RWPE2 (cell line): ENCODE measurements around the gene DNAAF8.

Experiments used
- ATAC-seq: fragments of 200-7000 bp; cut with Tn5 transposase; 3 replicates; pipeline ENCODE4 v1.9.1; 2021; ENCODE audit warnings: low read depth
- DNase-seq: peaks from one replicate; pipeline ENCODE4 v3.0.0-alpha.2; 2020; ENCODE audit warnings: low spot score
- H3K27ac ChIP-seq: fragments of 450-650 bp; 2 replicates; pipeline ENCODE4 v1.5.1; 2017; ENCODE audit warnings: mild to moderate bottlenecking; ENCODE audit not compliant: poor library complexity, severe bottlenecking
- H3K27me3 ChIP-seq: fragments of 250-450 bp; sonication (Bioruptor Pico); 2 replicates; pipeline ENCODE4 v1.5.1; 2021; ENCODE audit warnings: mild to moderate bottlenecking, moderate library complexity; ENCODE audit not compliant: insufficient read depth, poor library complexity, severe bottlenecking
- H3K36me3 ChIP-seq: fragments of 250-450 bp; sonication (Bioruptor Pico); 2 replicates; pipeline ENCODE4 v1.5.1; 2020; ENCODE audit warnings: low read depth, mild to moderate bottlenecking, moderate library complexity
- H3K4me1 ChIP-seq: fragments of 250-450 bp; sonication (Bioruptor Pico); 2 replicates; pipeline ENCODE4 v1.5.1; 2021; ENCODE audit warnings: mild to moderate bottlenecking, moderate library complexity; ENCODE audit not compliant: insufficient read depth, poor library complexity, severe bottlenecking
- H3K4me3 ChIP-seq: fragments of 250-450 bp; sonication (Bioruptor Pico); 2 replicates; pipeline ENCODE4 v1.5.1; 2021; ENCODE audit warnings: mild to moderate bottlenecking, moderate library complexity; ENCODE audit not compliant: severe bottlenecking
- H3K9me3 ChIP-seq: fragments of 250-450 bp; sonication (Bioruptor Pico); 2 replicates; pipeline ENCODE4 v1.5.1; 2021; ENCODE audit warnings: mild to moderate bottlenecking, moderate library complexity; ENCODE audit not compliant: severe bottlenecking
- CTCF ChIP-seq: fragments of 450-650 bp; IDR thresholded peaks from one replicate; pipeline ENCODE4 v1.5.1; 2017; ENCODE audit warnings: mild to moderate bottlenecking, moderate library complexity; ENCODE audit not compliant: poor library complexity, severe bottlenecking

DNAAF8 gene

GRCh38 chr16:4771646-4772045 lies 37.3 kb downstream of the DNAAF8 start:
- H3K4me3 ChIP-seq, result no peak overlapping the region
- TF ChIP-seq CTCF, result no peak
- no peaks in the 10 kb centered on the region for H3K9me3 ChIP-seq
- H3K27ac ChIP-seq, result no peak overlapping the region
- no peaks in the 10 kb centered on the region for H3K36me3 ChIP-seq
- no peak for DNase-seq
- no peaks in the 10 kb centered on the region for H3K27me3 ChIP-seq
- no peak for ATAC-seq
- peaks cover 3% of the 10 kb centered on the region for H3K4me1 ChIP-seq

GRCh38 chr16:4772351-4772750 lies 38.0 kb downstream of the DNAAF8 start:
- DNase-seq, result no peak
- no peak for TF ChIP-seq CTCF
- Histone ChIP-seq H3K4me3 (no peak overlapping the region), H3K27ac (no peak overlapping the region), H3K4me1 (peaks cover 3% of the 10 kb centered on the region), H3K36me3 (no peaks in the 10 kb centered on the region), H3K27me3 (no peaks in the 10 kb centered on the region), H3K9me3 (no peaks in the 10 kb centered on the region)
- ATAC-seq, result no peak

DNA sequence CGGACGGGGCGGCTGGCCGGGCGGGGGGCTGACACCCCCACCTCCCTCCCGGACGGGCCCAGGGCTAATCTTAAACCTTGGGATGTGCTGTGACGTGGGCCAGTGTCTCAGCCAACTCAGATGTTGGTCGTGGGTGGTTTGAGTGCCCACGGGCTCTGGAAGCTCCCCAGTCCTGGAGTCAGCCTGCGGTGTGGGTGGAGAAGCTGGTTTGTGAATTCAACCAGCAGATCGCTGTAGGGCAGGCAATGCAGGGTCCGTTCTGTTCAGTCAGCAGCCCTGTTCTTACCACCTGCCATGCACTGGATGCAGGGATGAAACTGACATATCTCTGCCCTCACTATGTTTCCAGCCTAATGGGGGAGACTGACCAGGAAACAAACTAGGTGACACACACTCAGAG lies 40.7 kb downstream of the DNAAF8 start:
- no peak for ATAC-seq
- Histone ChIP-seq H3K36me3 (no peaks in the 10 kb centered on the region), H3K9me3 (no peaks in the 10 kb centered on the region), H3K4me3 (no peak overlapping the region), H3K27me3 (no peaks in the 10 kb centered on the region), H3K27ac (no peak overlapping the region), H3K4me1 (no peaks in the 10 kb centered on the region)
- TF ChIP-seq CTCF, result no peak
- DNase-seq, result no peak

GRCh38 chr16:4776141-4776705 lies 41.9 kb downstream of the DNAAF8 start:
- no peaks in the 10 kb centered on the region for H3K4me1 ChIP-seq
- no peak overlapping the region for H3K4me3 ChIP-seq
- H3K36me3 ChIP-seq, result no peaks in the 10 kb centered on the region
- H3K9me3 ChIP-seq, result no peaks in the 10 kb centered on the region
- no peak for TF ChIP-seq CTCF
- no peaks in the 10 kb centered on the region for H3K27me3 ChIP-seq
- H3K27ac ChIP-seq, result no peak overlapping the region
- no peak for DNase-seq
- ATAC-seq, result no peak

GRCh38 chr16:4777339-4778049 lies 43.2 kb downstream of the DNAAF8 start:
- H3K9me3 ChIP-seq, result no peaks in the 10 kb centered on the region
- H3K4me3 ChIP-seq, result no peak overlapping the region
- TF ChIP-seq CTCF, result no peak
- H3K27me3 ChIP-seq, result no peaks in the 10 kb centered on the region
- H3K4me1 ChIP-seq, result no peaks in the 10 kb centered on the region
- no peak overlapping the region for H3K27ac ChIP-seq
- DNase-seq (no peak), ATAC-seq (no peak)
- no peaks in the 10 kb centered on the region for H3K36me3 ChIP-seq
